NCI-H2029 (cell line): ENCODE measurements around the gene CC2D1A.
A peak's percentile ranks its signal among the peaks of the same experiment; 100 is the strongest.

ENCODE experiments used
- DNase-seq: peaks from one replicate; lab custom pipeline; 2025; lab: John Stamatoyannopoulos, UW

Gene CC2D1A

DNA sequence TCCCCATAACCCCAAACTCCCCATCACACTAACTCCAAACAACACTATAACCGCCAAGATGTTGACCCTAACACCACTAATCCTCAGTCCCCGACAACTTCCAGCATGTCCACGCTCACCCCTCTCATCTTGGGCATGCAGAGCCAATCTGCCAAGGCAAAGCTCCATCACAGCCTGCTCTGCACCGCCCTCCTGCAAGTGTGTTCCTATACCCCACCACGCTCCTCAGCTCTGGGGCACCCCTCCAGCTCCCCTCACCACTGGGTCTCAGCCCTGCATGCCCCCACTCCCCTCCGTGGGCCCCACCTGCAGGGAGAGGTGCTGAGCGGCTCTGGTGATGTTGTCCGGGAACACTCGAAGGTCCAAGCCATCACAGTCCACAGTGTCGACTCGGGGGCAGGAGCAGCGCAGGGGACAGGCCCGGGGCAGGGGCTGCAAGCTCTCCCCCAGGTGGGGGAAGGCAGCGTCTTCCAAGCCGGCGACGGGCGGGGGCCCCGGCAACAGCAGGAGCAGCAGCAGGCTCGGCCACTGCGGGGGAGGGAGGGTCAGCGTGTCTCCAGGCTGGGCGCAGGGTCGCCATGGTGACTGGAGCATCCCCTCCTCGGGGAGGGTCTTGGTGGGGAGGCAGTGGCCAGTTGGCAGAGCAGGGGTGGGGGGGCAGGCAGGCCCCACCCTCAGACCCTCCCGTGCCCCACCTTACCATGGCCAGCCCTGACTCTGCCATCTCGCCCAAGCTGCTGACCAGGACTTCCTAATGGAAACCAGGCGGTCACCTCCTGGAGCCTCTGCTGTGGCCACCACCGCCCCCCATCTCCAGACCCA is 31.7 kb downstream of the CC2D1A start:
- no peak for DNase-seq

DNA sequence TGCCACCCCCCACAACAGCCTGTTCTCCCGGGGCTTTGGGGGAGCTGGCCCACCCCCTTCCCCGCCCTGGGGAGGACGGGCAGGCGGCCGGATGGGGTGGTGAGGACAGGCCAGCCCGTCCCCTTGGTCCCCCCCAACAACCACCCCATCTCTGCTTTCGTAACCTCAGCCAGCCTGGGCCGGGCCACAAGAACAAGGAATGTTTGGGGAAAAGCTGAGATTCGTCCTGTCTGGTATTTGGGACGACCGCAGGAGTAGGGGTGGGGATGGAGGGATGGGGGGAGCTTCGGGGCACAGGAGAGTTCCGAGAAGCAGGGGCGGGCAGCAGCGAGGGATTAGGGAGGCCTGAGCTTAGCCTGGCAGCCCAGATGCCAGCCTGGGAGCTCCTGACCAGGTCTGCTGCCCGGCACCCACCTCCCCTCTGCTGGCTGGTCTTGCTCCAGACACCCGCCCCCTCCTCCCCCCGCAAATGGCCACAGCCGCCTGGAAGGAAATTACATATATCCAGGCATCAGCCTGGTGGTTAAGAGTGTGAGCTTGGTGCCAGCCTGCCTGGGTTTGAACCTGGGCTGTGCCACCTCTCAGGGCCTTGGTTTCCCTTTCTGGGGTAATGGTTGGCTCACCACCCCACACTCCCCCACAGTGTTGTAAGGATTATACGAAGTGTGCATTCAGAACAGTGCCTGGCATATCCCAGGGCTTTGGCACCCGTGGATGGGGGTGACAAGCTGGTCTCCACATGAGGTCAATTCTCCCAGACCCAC is 32.5 kb downstream of the CC2D1A start, which contains the start of gene PODNL1:
Gene PODNL1 (minus strand): TSS at position 117 of the 764 bp plus-strand sequence. CDS start 236 bp downstream, outside the sequence.
- no peak for DNase-seq

DNA sequence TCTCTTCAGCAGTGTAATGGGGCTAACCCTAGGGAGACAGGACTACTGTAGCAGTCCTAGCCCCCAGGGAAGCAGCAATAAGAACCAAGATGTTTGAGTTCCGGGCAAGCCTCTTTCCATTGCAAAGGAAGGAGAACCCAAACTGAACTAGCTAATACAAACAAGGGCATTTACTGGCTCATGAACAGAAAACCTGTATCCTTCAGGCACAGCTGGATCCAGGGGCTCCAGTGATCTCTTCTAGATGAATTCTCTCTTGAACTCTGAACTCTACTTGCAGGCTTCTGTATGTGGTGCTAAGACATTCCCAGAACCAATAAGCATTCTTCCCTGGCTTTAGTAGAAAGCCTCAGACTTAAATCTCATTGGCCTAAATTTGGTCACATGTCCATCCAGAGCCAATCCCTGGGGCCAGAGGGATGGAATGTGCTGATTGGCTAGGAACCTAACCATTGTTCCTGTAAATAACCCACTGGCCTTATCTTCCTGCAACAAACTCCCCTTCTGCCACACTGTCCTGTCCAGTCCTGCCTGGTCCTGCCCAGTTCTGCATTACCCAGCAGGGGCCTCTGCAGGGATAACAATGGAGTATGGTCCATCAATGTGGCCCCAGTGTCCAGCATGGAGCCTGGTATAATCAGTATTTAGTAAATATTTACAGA is 36.2 kb downstream of the CC2D1A start:
- DNase-seq: no peak

DNA sequence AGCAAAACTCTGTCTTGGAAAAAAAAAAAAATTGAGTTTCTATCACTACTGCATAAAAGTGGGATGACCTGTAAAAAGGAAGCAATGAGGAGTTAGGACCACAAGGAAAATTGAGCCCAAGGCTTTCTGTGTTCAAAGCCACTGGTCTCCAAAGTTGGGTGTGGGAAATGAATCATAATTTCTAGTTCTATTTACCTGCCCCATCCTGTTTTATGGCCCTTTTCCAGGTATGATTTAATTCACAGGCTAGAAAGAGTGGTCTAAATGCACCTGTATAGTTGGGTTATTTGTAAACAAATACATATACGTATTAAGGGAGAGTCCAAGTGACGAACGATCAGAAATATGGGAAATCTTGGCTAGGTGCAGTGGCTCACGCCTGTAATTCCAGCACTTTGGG is 40.4 kb downstream of the CC2D1A start:
- DNase-seq: no peak

DNA sequence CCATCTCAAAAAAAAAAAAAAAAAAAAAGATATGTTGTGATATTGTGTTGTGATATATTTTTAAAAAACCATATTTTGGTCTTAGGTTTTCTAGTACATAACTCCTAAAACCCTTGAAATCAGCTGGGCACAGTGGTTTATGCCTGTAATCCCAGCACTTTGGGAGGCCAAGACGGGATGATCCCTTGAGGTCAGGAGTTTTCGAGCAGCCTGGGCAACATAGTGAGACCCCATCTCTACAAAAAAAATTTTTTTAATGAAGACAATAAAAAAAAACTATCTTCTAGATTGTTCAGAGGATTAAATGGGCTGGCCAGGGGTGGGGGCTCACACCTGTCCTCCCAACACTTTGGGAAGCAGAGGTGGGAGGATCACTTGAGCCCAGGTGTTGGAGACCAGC is 45.0 kb downstream of the CC2D1A start:
- no peak for DNase-seq

DNA sequence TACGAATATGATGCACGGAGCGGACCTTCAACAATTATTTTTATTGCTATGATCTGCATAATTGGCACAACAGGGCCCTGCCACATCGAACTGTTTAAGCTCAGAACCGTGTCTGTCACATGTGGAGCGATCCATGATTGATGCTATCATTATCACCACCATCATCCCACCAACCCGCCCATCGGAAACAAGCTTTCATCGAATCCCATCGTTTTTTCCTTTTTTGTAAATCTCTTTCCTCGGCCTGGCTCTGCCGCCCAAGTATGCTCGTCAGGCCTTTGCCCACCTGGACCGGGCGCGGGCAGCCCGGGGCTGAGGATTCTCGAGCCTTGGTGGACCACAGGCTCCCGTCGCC is 45.8 kb downstream of the CC2D1A start:
- DNase-seq: no peak

DNA sequence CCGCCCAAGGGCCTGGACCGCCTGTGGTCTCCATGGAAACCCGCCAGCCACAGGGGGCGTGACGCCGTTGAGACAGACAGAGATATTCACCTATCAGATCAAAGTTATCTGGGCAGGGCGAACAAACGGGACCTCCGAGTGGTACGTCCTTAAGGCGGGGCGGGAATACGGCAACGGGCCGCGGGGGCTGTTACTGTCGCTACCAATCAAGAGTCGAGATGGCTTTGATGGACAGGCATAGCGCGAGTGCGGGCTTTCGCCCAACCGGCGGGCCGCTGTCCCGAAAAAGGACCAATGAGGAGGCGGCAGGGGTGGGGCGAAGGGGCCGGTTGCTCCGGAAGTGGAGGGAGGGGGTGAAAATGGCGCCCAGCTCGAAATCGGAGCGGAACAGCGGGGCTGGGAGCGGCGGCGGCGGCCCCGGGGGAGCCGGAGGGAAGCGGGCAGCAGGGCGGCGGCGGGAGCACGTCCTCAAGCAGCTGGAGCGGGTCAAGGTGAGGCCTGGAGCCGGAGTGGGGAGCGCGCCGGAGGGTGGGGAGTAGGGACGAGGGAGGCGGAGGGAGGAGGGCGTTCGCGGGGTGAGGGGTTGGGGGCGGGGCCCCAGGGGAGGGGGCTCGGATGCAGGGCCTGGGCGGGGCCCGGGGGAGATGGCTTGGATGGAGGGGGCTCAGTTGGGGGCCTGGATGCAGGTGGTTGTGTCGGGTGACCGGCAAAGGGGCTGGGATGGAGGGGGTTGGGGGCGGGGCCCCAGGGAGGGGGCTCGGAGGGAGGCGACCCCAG is 46.3 kb downstream of the CC2D1A start, which contains the start of gene DCAF15:
Gene DCAF15 (plus strand): TSS at position 356 of the 777 bp plus-strand sequence. CDS start 4 bp downstream, at position 360.
- peak; percentile 99 for DNase-seq

DNA sequence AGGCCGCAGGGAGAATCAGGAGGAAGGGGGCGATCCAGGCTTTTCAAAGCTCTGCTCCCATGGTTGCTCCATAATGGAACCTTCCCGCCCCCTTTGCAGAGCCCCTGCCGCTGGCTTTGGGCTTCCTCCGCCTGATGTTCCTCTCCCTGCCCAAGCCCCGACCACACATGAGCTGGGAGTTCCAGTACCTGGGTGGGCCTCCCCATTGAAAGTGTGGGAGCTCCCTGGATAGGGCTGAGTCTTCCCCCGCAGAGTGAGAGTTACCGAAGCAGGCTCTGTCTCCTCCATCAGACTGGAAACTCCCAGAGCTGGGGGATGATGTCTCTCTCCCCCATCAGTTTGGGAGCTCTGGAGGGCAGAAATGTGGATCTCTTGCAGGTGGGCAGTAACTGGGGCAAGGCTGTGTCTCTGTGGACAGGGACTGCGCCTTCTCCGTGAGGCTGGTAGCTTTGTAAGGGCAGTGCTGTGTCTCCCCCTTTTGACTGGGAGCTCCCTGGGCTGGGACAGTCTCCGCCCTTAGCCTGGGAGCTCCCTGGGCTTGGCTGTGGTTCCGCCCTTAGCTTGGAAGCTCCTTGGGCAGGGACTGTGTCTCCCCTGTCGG is 47.0 kb downstream of the CC2D1A start:
- DNase-seq: no peak

DNA sequence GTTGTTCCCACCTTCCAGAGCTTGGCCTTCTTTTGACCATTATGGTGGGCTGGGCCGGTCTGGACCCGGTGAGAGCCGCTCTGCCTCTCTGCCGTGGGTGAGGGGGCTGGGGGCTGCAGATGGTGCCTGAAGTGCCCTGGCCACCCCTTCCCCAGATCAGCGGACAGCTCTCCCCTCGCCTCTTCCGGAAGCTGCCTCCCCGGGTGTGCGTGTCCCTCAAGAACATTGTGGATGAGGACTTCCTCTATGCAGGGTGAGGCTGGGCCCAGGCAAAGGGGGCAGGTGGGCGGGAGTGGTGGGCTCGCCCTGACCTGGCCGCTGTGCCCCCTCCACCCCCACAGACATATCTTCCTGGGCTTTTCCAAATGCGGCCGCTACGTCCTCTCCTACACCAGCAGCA is 48.2 kb downstream of the CC2D1A start:
- no peak for DNase-seq

DNA sequence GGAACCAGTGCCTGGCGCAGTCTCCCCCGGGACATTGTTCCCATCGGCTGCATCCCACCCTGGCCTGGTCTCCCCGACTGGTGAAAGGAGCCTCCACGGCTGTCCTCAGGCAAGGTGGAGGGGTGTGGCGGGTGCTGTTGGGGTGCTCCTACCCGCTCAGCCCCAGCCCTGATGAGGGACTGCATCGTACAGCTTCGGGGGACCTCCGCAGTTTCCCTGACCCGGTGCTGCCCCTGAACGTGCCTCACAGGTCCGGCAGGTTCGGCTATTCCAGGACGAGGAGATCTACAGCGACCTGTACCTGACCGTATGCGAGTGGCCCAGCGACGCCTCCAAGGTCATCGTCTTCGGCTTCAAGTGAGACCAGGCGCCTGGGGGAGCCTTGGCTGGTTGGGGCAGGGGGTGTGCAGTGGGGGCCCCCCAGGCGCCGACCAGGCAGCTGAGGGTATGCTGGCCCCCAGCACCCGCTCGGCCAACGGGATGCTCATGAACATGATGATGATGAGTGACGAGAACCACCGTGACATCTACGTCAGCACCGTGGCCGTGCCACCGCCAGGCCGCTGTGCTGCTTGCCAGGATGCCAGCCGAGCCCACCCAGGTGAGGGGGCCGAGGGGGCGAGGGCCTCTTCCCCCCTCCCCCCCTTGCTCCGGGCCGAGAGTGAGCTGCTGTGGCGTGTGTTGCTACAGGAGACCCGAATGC is 49.8 kb downstream of the CC2D1A start:
- DNase-seq: no peak

DNA sequence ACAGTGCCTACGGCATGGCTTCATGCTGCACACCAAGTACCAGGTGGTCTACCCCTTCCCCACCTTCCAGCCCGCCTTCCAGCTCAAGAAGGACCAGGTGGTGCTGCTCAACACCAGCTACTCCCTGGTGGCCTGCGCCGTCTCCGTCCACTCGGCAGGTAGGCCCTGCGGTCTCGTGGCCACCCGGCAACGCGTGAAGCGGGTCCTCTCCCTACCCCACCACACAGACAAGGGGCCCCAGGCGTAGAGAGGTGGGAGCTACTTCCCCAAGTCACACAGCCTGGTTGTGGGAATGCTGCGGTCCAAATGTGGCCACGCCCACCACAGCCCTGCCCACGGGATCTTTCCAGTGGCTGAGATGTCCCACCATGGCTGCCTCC is 50.4 kb downstream of the CC2D1A start:
- DNase-seq: no peak

DNA sequence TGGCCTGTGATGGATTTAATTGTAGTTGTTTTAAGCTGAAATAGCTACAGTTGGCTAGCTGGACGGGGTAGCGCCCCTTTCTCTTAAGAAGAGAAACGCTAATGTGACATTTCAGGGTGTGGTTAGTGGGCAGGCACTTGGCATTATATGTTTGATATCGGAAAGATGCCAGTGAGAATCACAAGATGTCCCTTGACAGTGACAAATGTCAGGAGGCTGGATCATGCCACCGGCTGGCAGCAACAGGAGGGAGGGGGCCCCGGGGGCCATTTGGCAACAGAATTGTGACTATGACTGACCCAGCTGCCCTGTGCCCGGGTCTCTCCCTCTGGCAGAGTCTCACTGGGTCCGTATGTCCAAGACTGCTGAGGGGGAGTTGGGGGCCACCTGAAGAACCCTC is 51.0 kb downstream of the CC2D1A start:
- DNase-seq: no peak

DNA sequence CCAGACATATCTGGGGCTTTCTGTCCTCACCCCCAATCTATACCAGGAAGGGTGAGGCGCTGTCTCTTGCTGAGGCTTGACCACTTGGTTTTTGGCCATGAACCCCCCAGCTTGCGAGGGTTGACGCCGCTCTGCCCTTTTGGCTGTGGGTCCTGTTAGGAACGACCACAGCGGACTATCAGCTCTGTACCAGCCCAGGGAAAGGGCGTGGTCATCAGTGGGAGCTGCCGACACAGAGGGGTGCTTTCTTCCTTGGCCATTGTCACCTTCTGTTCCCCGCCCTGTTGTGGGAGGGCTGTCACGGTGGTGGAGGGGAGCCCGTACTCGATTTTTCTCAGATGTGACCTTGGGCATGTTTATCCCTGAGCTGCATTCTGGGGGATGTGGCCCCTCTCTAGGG is 52.0 kb downstream of the CC2D1A start:
- DNase-seq: no peak

DNA sequence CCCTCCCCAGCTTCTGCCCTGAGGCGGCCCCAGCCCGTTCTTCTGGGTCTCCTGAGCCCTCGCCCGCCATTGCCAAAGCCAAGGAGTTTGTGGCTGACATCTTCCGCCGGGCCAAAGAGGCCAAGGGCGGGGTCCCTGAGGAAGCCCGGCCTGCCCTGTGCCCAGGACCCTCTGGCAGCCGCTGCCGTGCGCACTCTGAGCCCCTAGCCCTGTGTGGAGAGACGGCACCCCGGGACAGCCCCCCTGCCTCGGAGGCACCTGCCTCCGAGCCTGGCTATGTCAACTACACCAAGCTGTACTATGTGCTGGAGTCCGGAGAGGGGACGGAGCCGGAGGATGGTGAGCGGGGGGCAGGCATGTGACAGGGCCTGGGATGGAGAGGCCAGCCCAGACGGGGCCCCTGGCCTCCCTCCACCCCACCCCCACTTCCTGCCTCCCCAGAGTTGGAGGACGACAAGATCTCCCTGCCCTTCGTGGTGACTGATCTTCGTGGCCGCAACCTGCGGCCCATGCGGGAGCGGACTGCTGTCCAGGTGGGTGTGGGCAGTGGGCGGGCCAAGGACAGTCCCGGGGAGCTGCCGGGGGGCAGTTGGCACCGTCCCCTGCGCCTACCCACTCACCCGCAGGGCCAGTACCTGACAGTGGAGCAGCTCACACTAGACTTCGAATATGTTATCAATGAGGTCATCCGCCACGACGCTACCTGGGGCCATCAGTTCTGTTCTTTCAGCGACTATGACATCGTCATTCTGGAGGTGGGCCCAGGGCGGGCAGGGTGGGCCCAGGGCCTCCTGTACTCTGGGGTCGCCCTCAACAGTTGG is 53.4 kb downstream of the CC2D1A start:
- DNase-seq: no peak

DNA sequence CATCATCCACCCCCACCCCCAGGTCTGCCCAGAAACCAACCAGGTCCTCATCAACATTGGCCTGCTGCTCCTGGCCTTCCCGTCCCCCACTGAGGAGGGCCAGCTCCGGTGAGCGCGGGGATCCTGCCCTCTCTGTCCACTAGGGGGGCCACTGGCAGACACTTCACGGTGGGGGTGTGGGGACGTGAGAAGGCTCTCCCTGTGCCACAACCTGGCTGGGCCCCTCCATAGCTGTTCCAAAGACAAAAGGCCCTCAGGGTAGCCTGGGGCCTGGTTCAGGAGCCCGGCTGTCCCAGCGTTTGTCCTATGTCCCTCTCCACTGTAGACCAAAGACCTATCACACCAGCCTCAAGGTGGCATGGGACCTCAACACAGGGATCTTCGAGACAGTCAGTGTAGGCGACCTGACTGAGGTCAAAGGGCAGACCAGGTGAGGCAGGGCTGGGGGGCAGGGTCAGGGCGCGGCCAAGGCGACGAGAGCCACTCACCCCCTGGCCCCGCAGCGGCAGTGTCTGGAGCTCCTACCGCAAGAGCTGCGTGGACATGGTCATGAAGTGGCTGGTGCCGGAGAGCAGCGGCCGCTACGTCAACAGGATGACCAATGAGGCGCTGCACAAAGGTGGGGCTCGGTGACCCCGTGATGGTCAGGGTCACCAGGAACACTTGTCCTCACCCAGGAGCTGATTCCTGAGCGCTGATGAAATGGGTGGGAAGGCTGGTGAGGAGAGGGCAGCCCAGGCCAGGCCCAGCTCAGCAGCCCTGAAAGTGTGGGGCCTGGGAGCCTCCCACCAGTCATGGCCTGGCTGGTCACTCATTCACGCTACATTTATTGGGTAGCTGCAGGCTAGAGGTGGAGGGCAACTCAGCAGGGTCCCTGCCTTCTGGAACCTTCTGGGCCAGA is 54.2 kb downstream of the CC2D1A start:
- no peak for DNase-seq

DNA sequence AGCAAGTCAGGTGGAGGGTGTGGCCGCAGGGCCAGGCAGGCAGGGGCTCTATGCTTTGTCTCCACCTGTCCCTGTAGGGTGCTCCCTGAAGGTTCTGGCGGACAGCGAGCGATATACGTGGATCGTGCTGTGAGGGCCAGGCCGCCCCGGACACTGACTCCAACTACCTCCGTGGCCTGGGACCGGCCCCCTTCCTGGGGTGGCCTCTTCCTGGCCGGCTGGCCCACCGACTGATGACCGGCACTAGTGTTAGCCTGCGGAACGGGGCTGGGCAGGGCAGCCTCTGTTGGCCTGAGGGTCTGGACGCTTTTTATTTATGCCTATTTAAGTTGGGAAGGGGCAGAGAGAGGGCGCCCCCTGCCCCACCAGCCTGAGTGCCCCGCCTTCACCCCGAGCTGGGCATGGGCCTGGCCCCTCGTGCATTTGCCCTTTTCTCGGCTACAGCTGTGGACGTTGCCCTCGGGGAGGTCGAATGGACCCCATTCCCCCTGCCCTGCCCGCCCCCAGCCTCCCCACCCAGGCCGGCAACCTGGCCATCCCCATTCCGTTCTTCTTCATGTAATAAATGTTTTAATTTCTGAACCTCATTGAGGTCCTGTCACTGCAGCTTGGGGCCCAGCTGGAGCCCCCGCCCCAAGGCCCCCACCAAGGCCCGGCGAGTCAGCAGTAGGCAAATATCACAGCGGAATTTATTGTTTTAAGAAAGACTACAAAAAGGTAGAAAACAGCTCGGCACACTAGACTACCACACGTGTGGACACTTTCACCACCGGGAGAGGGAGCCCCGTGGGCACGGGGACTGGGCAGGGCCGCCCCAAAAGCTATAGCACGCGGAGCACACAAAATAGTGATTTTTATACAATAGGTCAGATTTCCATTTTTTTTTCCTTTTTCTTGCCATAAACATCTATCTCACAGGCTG is 55.1 kb downstream of the CC2D1A start:
- no peak for DNase-seq

DNA sequence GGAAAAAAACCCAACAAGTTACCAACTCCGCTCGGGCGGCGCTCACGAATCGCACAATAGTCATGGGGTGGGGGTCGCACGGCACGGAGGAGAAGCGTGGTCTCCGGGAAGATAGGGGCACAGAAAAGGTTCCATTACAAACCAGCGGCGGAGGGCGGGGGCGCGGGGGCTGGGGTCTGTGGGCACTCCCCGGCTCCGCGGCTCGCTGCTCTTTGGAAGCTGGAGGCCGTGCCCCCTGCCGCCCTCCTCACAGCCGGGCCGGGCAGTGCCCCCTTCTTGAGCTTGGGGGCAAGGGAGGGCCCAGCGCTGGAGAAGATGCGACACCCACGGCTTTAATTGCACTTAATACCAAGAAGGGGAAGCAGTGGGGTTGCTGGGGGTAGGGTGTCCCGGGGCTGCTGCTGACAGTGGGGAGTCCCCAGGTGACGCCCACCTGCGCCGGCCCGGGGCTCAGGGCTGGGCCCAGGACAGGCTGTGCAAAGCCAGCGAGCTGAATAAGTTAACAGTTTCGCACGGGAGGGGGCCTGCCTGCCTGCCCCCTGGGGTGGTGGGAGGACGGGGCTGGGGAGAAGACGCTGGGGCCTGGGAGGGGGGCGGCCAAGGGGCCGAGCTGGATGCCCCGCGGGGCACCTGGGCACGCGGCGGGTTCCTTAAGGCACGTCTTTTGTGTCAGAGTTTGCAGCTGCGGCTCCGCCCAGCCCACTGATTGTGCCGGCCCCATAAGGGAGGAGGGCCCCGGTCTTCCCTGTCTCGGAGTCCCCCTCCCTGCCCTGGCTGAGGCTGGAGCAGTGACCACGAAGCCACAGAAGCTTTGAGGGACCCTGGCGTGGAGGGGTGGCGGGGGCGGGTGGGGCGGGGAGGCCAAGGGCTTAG is 56.1 kb downstream of the CC2D1A start:
- DNase-seq: no peak
